DMS 273 (cell line): ENCODE data around the gene PTGER4.
A peak's percentile ranks its signal among the peaks of the same experiment; 100 is the strongest.
"Not testable (repeated sequence)": the region's sequence is repeated elsewhere in the genome, so short reads cannot be mapped to it uniquely, and the experiment has no call there.

ENCODE experiments used
- DNase-seq: peaks from one replicate; lab custom pipeline; 2025; ENCODE audit not compliant: unreplicated experiment; lab: John Stamatoyannopoulos, UW

Gene PTGER4

DNA sequence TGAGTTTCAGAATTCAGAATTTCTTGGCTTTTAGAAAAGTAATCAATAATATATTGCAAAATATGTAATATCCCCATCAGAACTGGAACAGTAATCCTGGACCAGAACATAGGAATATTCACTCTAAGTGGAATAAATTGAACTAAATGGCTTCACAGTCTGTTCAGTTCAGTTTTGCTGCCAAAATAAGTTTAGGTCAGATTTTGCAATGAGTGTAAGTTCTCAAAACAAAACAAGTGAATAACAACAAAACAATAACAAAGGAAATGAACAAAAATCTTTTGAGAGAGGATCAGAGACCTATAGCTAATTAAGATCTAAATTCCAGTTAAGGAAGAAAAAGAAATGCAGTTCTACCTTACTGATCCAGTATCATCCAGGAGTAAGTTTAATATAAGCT lies 9.3 kb downstream of the PTGER4 start:
- no peak for DNase-seq

DNA sequence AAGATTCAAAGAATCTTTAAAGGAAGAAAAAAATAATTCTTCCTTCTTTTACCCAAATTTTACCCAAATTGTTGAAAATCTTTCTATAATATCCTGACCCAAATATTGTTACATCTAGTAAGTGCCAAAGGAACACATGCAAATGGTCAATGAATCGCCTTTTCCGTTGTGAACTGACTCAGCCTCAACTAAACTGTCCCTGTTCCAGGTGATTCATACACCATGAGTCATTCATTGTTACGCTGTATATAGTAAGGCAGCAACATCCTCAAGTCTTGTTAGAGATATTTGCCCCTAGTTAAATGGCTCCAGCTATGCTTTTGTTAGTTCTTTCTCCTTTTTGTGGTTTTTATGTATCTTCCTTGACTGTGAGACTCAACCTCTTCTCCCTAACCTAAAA lies 9.7 kb downstream of the PTGER4 start:
- DNase-seq, result peak; percentile 6

DNA sequence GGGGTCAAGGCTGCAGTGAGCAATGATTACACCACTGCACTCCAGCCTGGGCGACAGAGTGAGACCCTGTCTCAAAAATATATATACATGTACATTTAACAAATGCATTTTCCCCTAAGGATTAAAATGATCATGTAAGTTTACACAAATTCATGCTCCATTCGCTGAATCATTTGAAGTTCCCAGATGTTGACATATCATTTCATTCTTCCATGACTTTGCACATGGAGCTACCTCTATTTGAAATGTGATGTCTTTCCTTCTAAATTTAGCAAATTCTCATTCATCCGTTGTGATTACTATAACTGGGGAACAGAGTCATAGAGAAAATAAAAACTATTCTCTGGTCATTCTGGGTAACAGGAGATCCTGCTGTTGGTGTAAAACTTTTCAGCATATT lies 10.6 kb downstream of the PTGER4 start:
- no peak for DNase-seq

DNA sequence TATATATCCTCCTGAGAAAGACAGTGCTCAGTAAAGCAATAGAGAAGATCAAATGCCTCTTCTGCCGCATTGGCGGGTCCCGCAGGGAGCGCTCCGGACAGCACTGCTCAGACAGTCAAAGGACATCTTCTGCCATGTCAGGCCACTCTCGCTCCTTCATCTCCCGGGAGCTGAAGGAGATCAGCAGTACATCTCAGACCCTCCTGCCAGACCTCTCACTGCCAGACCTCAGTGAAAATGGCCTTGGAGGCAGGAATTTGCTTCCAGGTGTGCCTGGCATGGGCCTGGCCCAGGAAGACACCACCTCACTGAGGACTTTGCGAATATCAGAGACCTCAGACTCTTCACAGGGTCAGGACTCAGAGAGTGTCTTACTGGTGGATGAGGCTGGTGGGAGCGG lies 12.2 kb downstream of the PTGER4 start:
- DNase-seq, result no peak

DNA sequence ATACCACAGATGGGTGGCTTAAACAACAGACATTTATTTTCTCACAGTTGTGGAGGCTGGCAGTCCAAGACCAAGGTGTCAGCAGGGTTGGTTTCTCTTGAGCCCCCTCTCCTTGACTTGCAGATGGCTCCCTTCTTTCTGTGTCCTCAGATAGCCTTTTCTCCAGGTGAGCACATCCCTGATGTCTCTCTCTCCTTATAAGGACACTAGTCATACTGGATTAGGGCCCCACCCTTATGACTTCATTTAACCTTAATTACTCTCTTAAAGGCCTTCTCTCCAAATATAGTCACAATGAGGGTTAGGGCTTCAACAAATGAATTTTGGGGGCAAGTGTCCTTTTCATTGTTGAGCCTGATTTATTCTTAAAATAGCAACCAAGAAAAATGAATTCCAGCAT lies 14.7 kb downstream of the PTGER4 start:
- no peak for DNase-seq

DNA sequence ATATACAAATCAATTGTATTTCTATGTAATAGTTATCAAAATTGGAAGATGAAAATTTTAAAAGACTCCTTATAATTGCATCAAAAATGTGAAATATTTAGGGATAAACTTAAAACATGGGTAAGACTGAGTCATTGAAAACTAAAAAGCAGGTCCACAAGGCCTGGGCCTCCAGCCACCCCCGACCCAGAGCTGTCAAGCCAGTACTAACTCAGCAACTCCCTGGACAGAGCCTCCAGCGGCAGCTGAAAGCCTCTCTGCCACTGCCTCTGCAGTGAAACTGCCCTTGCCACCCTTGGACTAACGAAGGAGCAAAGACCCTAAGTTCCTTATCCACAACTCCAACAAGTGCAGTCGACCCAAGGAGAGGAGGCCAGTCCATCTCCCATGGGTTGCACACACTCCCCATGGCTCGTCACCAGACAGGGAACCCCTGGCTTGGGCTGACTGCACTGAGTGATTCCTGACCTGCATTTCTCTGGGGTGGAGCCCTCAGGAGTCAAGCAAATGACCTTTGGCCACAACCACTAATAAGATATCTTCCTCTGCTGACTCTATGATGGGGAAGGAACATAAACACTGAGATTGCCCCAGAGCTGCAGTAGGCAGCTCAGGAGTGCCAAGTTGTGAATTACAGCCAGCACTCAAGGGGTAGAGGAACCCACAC lies 20.5 kb downstream of the PTGER4 start:
- no peak for DNase-seq

DNA sequence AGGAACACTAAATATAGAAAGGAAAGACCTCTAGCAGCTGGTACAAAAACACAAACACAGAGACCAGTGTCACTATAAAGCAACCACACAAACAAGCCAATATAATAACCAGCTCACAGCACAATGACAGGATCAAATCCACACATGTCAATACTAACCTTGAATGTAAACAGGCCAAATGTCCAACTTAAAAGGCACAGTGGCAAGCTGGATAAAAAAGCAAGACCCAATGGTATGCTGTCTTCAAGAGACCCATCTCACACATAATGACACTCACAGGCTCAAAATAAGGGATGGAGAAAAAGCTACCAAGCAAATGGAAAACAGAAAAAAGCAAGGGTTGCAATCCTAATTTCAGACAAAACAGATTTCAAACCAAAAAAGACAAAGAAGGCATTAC lies 22.3 kb downstream of the PTGER4 start:
- DNase-seq, result not testable (repeated sequence)

DNA sequence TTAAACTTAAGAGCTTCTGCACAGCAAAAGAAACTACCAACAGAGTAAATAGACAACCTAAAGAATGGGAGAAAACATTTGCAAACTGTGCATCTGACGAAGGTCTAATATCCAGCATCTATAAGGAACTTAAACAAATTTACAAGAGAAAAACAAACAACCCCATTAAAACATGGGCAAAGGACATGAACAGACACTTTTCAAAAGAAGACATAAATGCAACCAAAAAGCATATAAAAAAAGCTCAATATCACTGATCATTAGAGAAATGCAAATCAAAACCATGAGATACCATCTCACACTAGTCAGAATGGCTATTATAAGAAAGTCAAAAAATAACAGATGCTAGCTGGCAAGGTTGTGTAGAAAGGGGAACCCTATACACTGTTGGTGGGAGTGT lies 25.8 kb downstream of the PTGER4 start:
- DNase-seq, result not testable (repeated sequence)

DNA sequence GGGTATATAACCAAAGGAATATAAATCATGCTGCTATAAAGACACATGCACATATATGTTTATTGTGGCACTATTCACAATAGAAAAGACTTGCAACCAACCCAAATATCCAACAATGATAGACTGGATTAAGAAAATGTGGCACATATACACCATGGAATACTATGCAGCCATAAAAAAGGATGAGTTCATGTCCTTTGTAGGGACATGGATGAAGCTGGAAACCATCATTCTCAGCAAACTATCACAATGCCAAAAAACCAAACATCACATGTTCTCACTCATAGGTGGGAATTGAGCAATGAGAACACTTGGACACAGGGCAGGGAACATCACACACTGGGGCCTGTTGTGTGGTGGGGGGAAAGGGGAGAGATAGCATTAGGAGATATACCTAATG lies 30.9 kb downstream of the PTGER4 start:
- DNase-seq, result not testable (repeated sequence)

DNA sequence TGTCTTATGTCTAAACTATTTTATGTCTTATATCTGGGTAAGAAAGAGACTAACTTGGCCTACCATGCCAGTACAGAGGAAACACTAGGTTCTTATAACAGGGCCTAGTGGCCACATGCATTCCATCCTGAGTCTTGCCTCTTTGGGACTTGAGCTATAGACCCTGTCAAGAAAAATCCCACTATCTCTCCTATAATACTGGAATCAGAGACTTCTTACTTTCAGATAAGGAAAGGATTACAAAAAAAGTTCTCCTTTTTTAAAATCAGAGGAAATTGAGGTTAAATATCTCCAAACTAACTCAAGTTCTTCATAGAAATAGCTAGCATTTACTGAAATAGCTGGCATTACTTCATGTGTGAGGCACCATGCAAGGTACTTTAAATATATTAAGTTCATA lies 34.3 kb downstream of the PTGER4 start:
- no peak for DNase-seq

DNA sequence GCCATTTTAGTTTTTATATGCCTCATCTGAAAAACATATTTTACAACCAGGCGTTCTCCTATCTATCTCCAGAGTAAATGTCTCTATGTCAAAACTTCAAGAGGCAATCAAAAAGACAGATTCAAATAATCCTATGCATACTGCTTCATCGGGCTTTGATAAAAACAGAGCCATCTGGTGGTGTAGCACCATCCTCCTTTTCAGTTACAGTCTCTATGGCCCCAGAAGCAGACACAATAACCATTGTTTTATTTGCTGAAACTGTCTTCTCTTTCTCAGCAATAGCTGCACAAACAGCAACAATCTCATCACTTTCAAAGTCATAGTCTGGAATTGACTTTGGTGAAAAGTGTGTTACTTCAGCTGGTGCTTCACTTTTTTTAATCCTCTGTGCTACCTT lies 36.3 kb downstream of the PTGER4 start:
- peak; percentile 18 for DNase-seq

DNA sequence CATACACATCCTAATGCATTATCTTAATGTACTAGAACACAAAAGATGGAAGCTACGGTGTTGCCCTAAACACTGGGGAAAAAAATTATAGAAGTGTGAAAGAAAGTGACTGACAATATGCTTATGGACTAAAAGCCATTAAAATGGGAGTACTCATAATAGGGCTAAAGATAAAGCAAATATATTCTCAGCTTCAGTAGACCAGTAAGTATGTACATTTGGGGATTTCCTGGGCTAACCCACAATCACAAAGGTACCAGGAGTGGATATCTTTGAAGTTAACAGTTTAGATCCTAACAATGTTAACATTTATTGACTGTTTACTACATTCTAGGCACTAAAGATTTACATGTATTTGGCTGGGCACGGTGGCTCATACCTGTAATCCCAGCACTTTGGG lies 36.9 kb downstream of the PTGER4 start:
- DNase-seq, result no peak

DNA sequence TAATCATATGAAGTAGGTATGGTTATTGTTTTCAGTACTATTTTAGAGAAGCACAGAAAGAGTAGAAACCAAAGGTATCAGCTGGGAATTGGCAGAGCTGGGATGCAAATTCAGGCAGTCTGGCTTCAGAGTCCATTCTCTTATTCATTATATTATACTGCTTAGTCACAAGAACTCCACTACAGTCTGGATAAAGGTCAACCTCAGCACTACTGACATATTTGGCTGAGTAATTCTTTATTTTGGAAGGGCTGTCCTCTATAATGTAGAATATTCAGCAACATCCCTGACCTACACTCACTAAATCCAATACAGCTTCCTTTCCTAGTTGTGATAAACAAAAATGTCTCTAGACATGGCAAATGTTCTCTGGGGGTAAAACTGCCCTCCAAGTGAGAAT lies 37.6 kb downstream of the PTGER4 start:
- no peak for DNase-seq

DNA sequence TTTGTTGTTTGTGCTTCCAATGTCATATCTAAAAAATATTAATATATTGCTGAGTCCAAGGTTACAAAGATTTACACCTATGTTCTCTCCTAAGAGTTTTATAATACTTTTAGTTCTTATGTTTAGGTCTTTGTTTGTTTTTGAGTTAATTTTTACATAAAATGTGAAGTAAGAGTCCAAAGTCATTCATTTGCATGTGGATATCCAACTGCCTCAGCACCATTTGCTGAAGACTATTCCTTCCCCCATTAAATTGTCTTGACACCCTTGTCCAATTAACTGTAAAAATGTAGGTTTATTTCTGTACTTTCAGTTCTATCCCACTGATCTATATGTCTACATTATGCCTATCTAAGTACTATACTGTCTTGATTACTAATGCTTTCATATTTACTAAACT lies 40.4 kb downstream of the PTGER4 start:
- no peak for DNase-seq

DNA sequence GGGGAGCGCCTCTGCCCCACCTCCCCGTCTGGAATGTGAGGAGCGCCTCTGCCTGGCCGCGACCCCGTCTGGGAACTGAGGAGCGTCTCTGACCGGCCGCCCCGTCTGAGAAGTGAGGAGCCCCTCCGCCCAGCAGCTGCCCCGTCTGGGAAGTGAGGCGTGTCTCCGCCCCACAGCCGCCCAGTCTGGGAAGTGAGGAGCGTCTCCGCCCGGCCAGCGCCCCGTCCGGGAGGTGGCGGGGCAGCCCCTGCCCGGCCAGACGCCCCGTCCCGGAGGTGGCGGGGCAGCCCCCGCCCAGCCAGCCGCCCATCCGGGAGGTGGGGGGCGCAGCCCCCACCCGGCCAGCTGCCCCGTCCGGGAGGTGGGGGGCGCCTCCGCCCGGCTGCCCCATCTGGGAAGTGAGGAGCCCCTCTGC lies 42.8 kb downstream of the PTGER4 start:
- DNase-seq, result not testable (repeated sequence)

DNA sequence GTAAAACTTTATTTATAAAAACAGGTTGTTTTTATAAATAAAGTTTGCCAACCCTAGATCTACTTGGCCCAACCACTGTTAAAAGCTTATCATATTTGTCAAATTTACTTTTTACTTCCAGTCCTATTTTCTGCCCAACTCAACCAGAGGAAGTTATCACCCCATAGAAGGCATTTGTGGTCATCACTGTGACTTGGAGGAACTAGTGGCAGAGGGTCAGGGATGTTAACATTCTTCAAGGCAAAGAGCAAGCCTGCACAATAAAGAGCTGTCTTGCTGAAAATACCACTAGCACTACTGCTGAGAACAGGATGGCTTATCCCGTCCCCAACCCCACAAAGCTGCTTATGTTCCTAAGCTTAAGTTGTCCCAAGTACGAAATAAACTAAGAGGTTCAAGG lies 53.7 kb downstream of the PTGER4 start:
- no peak for DNase-seq

DNA sequence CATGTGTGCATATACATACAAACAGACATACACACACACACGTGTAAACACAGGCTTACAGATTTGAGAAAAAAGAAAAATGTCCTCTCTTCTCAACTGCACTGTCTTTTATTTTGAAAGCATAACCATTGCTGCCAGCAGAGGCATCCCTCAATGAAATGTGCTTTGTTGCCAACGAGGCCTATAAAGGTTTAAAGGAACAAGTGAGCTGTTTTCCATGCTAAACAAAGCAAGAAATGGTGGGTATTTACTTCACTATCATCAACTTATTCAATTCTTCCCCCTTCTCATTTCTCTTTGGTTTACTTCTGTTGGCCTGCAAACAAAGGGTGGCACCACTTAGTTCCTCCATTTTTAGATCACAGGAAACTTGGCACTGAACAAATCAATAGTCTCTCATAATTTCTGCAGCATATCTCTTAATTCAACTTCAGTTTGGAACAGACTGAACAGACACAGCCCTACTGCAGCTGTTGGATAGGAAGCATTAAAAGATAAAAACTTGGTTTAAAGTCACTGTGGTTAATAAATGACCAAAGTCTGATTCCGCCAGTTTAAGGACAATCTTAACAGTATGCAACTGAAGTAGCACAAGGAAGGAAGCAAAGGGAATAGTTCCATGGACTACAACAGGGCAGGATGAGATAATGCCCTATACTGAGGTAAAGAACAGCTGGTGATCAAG lies 54.3 kb downstream of the PTGER4 start:
- no peak for DNase-seq

DNA sequence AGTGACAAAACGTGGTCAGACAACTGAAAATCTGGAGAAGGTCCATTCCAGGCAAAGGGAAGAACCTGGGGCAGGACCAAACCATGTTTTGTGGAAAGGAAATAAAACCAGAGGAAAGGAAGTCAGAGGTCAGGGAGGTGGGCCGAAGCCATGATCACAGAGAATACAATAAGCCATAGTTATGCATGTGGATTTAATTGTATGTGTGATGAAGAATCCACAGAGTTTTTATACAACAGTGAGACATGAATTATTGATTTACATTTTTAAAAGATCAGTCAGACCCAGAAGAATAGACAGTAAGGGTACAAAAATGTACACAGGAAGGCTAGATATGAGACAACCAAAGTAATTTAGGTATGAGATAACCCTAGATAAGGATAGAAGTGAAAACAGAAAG lies 55.3 kb downstream of the PTGER4 start:
- DNase-seq, result no peak

DNA sequence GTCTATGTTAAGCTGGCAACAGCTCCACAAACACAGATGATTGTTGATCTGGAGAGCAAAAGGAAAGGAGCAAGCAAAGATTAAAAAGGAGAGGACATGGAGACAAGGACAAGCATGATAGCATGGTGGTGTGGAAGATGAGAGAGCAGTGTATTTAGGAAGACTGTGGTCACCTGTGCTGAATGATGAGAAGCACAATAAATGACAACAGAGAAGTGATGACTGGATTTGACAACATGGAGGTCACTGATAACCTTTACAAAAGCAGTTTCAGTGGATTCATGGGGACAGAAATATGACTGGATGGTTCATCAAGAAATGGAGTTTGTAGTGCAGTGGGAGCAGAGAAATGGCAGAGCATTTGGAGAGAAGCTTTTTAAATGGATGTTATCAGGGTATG lies 55.9 kb downstream of the PTGER4 start:
- DNase-seq, result no peak

DNA sequence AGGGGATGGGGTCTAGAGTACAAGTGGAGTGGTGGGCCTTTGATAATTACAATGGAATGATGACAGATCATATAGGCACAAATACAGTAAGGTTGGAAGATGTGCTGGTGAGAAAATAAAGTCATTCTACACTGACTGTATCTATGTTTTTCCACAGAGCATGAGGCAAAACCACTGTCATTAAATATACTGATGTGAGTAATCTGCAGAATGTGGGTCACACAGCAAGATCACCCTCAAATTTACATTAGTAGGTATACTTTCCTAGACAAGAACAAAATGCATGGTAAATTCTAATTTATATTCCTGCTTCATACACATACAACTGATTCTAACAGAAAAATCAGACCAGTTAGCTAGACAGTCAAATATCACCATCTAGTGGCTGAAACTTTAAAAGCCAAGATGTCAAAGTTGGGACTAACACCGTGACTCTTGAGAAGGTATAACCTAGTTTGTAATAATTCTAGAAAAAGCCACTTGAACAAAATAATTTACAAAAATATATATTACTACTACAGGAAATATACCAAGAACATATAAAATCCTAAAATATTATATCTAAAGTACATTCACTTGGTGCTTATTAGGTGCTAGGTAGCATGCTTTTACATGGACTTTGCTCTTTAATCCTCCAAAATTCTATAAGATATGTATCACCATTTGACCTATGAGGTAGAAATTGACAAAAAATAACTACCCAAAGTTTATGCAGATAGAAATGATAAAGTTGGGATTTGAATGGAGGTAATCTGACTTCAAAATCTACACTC lies 56.6 kb downstream of the PTGER4 start:
- DNase-seq, result peak; percentile 72

DNA sequence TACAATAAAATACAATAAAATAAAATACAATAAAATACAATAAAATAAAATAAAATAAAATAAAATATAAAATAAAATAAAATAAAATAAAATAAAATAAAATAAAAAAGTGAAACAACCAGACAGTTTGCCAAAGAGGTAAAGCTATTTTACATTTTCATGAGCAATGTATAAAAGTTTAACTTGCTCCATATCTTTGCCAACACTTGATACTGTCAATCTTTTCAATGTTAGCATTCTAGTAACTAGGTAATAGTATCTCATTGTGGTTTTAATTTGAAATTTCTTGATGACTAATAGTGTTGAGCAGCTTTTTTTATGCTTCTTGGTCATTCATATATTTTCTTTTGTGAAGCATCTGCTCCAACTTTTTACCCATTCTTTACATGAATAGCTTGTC lies 58.8 kb downstream of the PTGER4 start:
- no peak for DNase-seq
